ENCODE results near the gene MX1.
"Not testable (repeated sequence)": the region's sequence is repeated elsewhere in the genome, so short reads cannot be mapped to it uniquely, and the experiment has no call there.

MX1 gene

DNA sequence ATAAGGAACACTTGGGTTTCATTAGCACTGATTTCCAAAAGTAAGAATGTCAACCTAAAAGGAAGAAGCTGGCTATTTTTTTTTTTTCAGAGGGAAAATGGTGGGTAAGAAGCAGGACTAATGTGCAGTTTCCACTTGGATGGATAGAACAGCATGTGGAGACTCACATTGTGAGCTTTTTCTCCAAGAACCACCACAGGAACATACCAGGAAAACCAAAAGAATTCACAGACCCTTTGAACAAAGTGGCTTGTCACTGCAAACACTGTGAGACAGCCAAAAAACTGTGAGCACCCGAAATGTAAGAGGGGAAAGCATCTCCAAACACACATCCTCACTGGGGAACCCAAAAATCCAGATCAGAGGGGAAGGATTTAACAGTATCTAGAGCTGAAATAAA, 15.7 kb upstream of the MX1 start:
- DNase-seq = peak; percentile 7

DNA sequence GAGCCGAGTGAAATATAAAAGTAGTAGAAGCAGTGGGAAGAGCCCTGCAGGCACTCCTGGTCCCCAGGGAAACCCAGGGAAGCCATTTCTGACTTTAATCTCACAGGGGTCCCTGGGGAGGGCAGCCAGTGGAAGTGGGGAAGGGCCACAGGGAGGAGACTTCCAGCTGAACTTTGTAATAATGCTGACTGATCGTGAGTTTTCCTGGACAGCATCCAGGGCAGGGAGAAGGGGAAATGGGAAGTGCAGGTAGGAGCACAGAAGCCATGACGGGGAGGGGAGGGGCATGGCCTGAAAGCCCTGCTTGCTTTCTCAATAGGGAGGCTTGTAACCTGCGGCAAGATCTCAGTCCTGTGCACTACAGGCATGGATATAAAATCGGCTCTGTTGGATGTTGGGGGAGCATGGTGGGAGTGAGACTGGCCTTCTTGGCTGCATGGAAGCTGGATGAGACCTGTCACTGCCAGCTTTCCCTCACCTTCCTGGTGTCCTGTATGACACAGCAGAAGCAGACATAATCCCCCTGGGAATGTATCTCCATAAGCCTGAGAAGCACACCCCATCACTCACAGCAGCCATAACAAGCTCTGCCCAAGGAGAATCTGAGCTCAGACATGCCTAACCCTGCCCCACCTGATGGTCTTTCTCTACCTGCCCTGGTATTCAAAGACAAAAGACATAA, 15.1 kb upstream of the MX1 start:
- DNase-seq = no peak

DNA sequence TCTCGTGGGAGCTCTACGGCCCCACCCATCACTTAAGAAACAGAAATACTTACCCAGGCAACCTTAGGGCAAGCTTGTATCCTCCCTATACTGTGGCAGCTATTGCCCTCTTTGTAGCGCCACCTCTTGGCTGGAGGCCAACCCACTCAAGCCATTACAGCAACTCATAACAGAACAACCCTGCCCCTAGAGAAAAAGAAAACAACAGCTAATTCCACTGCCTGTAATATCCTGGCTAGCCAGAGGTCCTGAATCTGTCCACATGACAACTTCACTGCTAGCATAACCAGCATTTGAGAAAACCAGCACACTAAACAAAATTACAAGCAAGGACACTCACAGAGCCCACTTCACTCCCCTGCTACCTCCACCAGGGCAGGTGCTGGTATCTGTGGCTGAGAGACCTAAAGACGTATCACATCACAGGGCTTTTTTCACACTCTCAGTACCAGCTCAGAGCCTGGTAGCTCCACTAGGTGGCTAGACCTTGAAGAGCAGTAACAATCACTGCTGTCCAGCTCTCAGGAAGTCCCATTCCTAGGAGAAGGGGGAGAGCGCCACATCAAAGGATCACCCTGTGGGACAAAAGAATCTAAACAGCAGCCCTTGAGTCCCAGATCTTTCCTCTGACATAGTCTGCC, 14.5 kb upstream of the MX1 start:
- no peak for DNase-seq

DNA sequence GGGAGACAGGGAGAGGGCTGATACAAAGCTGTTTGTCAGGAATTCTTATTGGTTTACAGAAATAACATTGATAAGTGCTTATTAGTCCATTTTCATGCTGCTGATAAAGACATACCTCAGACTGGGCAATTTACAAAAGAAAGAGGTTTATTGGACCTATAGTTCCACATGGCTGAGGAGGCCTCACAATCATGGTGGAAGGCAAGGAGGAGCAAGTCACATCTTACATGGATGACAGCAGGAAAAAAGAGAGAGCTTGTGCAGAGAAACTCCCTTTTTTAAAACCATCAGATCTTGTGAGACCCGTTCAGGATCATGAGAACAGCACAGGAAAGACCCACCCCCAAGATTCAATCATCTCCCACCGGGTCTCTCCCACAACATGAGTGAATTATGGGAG, 8.5 kb upstream of the MX1 start:
- not testable (repeated sequence) for DNase-seq

DNA sequence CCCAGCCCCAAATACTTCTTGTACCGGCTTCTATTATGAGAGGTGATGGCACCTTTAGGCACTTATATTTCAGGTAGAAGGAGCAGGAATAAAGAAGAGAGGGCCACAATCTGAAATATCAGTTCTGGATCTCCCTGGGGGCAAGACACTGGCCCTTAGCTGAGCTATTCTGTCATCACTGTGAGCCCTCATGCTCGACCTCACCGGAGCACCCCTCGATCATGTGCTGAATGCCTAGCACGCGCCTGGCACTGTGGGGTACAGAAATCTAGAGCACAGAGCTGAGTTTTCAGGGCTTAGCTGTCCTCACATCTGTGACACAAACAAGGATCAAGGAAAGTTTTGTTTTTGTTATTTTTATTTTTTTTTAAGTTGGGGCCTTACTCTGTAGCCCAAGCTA, 7.6 kb upstream of the MX1 start:
- no peak for DNase-seq

DNA sequence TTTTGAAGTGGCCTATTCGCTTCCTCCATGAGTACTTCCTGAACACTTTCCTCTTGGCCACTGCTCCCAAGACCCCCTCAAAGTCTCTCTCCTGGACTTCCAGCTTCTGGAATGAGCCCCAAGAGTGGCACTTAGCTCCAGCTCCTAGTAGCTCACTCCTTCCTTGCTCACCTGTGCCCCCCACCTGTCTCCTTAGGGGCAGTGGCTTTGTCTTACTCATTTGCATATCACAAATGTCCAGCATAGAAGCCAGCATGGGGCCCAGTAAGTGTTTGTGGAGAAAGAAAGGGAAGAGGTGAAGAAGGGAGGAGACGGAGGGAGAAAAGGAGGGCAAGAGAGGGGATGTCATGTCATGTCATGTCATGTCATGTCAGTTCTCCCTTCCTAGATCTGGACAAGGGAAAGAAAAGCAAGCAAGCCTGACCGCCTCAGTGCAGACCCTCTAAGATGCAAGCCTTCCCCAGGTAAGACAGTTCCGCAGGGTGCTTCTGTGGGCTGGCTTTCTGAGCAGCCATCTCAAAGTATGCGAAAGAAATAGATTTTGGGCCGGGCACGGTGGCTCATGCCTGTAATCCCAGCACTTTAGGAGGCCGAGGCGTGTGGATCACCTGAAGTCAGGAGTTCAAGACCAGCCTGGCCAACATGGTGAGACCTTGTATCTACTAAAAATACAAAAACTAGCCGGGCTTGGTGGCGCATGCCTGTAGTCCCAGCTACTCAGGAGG, 6.9 kb upstream of the MX1 start:
- no peak for DNase-seq

DNA sequence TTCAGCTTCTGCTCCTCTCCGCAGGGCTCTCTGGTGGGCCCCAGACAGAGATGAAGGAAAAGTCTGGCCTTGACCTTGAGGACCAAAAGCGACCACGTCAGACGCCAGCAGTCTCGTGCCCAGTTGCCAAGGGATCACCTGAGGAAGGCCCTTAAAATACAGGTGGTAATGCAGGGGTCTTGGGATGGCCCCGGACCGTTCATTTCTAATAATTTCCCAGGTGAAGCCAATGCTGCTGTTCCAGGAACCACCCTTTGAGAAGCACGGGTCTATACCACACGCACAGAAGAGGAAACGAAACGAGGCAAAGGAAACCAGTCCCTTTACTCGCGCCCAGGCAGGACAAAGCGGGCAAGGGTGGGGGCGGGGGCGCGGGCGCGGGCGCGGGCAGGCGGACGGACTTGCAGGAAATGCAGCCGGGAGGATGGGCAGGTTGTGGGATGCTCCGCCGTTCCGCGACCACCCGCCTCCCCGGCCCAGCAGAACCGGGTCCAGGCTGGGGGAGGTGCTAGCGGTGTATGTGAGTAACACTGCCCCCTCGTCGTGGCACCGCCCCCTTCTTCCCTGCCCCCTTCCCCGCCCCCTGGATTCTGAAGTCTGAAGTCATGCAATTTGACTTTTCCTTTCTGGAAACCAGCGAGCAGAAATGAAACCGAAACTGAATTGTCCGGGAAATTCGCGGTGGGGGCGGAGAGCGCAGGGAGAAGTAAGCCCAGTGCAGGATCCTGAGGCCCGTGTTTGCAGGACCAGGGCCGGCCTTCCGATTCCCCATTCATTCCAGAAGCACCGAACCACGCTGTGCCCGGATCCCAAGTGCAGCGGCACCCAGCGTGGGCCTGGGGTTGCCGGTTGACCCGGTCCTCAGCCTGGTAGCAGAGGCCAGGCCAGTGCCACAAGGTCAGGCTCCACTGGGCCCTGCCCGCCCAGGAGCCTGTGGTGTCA, 5.8 kb upstream of the MX1 start:
- peak; percentile 93 for DNase-seq

DNA sequence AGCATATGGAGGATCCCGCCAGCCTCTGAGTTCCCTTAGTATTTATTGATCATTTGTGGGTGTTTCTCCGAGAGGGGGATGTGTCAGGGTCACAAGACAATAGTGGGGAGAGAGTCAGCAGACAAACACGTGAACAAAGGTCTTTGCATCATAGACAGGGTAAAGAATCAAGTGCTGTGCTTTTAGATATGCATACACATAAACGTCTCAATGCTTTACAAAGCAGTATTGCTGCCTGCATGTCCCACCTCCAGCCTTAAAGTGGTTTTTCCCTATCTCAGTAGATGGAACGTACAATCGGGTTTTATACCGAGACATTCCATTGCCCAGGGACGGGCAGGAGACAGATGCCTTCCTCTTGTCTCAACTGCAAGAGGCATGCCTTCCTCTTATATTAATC, 5.0 kb upstream of the MX1 start:
- not testable (repeated sequence) for DNase-seq

DNA sequence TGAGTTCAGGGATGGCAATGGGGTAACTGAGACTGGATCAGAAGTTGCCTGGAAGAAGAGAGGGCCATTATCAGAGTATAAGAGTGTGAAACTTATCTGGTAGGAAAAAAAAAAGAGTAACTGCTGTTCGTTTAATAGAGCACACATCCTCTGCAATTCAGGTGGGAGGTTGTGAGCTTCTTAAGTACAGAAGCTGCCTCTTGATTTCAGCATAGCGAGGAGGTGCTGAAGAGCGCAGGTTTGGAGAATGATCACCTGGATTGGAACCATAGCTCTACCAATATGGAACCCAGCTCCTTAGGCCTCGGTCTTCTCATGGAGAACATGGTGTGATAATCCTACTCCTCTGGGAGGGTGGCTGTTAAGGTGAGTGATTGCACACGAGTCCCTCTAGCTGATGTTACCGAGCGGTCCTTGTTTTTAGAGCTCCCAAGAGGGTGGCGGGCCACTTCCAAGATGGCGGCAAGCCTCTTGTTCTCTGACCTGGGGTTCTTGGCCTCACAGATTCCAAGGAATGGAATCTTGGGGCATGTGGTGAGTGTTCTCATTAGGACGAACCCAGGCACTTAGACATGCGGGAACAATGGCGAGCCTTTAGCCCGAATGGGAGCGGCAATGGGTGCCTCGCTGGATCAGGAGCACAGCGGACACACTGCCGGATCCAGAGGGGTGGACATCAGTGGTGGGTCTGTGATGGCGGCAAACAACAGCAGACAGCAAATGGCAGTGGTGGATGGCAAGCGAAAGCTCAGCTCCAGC, 3.3 kb upstream of the MX1 start:
- no peak for DNase-seq

DNA sequence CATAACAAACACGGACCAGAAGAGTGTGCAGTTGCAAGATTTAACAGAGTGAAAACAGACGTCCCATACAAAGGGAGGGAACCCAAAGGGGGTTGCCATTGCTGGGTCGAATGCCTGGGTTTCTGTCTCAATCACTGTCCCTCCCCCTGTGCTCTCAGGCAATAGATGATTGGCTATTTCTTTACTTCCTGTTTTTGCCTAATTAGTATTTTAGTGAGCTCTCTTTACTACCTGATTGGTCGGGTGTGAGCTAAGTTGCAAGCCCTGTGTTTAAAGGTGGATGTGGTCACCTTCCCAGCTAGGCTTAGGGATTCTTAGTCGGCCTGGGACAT, 2.8 kb upstream of the MX1 start:
- not testable (repeated sequence) for DNase-seq

DNA sequence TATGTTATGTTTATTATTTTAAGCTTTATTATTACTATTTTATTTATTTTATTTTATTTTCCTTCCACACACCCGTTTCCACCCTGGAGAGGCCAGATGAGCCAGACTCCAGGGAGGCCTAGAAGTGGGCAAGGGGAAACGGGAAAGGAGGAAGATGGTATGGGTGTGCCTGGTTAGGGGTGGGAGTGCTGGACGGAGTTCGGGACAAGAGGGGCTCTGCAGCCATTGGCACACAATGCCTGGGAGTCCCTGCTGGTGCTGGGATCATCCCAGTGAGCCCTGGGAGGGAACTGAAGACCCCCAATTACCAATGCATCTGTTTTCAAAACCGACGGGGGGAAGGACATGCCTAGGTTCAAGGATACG, 468 bp upstream of the MX1 start:
- DNase-seq = no peak

DNA sequence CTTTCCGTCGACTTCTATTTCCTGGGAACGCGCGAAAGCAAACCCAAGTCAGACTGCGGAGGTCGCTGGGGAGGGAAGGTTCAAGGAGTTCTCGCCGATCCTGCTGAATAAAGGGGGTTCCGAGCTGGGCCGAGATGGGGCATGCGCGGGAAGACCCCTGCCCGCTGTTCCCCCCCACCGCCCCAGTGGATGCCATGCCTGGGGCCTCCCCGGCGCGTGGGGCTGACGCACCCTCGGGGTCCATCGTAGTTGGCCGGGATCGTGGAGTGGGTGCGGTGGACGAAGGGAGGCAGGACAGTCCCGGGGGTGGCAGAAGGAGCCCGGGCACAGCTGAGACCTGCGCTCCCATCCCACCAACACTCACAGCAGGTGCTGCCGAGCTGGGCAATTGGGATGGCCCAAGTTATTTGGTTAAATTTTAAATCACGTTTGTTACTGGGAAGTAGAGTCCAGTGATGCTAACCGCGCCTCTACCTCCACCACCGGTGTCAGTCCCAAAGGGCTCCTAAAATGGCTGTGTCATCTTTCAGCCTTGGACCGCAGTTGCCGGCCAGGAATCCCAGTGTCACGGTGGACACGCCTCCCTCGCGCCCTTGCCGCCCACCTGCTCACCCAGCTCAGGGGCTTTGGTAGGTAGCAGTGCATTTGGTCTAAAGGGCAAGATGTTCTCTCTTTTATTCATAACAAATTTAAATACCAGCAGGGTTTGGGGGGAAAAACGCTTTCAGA, 801 bp downstream of the MX1 start:
- no peak for DNase-seq

DNA sequence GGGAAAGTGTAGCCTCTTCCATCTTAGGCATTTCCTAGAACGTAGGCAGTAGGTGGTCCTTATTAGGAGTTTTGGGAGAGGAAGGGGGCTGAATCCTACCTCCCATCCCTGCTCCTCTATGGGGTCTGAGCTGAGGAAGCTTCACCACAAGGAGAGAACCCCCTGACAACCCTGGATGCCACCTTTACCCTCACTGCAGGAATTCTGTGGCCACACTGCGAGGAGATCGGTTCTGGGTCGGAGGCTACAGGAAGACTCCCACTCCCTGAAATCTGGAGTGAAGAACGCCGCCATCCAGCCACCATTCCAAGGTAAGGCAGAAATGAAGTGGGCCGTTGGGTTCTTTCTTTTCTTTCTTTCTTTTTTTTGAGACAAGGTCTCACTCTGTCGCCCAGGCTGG, 1.5 kb downstream of the MX1 start:
- no peak for DNase-seq

DNA sequence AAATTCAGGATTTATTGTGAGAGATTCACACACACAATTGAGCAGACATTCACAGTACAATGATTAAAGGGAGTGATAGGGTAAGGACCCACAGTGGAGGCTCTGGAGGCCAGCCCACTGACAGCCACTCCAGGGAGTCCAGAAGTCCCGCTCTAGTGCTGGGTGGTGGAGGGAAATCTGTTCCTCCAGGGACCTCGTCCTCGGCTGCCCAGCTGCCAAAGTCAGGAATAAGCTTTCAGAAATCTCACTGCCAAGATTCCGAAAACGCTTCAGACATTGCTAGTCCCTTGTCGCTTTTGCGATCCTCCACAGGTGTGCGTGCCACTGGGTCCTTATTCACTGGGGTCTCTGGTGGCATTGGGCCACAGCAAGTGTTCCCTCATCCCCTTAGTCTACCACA, 2.3 kb downstream of the MX1 start:
- DNase-seq = no peak

DNA sequence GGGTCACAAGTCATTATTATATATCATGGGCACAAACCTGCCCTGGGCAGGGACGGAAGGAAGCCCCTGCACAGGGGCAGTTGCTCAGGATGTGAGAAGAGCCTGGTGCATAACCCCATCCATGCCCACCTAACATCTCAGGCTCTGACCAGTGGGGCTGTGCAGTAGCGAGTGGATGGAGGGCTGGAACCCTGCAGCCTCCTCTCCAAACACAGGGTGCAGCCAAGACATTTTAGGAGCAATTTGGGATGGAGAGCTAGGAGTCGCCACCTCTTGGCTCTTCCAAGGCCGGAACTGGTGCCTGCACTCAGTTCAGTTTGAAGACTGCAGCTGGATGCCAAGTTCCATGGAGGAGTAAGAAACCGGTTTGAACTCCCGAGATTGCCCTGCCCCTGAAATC, 2.8 kb downstream of the MX1 start:
- no peak for DNase-seq

DNA sequence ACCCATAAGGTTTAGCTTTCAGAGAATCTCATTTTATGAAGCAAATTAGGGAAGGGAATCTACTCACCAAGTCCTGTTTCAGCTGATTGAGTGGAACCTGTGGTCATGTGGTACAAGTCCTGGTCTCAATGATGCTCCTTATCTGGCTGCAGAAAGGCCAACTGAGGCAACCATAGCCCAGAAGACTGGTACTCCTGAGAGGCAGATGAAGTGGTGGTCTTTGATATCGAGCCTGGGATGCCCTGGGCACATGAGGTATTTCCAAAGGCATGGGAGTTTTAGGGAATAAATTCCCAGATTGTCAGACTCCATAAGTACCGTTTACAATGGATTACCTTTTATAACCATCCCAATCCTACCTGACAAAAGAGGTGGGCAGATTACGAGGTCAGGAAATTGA, 3.3 kb downstream of the MX1 start:
- no peak for DNase-seq

DNA sequence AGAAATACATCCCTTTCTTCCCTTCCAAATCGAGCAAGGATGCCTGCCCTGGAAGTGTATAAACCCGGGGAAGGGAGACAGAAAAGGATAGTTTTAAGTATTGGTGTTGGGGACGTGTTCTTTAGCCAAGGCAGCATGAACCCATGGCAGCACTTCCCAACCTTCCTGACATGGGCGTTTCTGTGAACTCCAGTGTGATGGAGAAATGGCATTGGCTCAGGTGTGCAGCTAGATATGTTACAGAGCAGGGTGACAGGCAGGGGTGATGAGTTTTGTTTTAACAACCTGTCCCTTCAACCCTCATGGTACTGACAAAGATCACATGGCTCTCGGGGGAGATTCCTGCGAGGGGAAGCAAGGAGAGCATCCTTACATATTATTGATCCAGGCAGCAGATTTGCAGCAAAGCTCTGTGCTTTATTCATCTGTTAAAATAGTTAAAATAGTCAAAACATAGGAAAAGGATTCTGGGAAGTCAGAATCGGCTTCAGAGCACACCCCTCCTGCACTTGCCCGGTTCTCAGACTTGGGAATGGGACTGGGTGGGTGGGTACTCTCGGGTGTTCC, 4.0 kb downstream of the MX1 start:
- DNase-seq = no peak

DNA sequence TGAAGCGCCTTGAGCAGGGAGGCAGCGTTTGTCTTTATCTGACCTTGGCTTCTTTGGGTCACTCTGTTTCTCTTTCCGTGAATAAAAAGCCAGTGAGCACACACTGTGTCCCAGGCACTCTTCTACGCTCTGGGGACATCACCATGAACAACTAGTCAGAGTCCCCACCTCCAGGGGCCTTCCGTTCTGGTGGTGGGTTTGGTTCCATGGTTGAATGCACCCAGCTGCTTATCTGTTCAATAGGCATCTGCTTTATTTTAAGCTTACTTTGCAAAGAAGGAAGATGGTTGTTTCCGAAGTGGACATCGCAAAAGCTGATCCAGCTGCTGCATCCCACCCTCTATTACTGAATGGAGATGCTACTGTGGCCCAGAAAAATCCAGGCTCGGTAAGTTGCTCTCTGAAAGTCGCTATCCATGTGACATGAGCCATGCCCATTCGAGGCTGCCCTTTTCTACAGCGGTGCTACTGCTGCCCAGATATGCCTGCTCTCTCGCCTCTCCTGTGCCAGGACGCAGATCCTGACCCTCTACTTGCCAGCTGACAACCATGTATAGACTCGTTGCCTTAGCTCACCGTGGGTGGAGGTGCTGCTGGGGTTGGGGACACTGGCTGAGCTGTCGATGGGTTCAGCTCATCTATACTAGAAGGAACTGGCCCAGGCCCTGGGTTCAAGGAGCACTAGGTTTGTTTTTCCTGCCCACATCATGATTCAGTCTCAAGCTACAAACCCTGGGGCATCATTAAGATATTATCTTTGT, 5.9 kb downstream of the MX1 start:
- no peak for DNase-seq

DNA sequence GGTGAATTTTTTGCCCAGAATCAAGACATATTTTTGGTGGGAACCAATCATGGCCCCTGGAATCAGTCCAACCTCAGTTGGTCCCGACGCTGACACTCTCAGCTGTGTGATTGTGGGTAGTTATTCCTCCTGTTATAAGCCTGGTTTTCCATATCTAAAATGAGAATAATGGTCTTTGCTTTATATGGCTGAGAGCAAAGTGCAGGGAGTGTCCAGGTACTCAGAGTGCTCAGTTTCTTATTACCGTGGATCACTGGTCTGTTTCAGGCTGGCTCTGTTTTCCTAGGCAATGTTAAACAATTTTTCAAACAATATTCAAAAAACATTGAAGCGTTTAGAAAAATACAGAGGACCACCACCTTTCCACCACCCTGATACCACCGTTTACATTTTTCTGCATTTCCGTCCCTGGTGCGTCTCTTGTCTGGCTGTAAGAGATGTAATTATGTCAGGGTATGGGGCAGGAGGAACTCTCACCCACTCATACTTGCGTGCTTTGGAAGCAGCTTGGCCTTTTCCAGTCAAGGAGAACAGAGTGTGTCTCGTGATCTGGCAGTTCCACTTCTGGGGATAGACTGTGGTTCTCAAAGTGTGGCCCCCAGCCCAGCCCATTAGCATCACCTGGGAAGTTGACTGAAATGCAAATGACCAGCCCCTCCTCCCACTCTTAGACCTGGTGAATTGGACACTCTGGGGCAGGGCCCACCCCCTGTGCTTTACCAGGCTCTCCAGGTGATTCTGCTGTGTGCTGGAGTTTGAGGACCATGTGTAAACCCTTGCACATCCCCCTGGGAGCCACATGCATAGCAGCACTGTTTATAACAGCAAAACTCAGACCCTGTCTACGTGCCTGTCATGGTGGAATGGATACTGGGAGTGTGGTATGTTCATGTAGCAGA, 6.8 kb downstream of the MX1 start:
- no peak for DNase-seq

DNA sequence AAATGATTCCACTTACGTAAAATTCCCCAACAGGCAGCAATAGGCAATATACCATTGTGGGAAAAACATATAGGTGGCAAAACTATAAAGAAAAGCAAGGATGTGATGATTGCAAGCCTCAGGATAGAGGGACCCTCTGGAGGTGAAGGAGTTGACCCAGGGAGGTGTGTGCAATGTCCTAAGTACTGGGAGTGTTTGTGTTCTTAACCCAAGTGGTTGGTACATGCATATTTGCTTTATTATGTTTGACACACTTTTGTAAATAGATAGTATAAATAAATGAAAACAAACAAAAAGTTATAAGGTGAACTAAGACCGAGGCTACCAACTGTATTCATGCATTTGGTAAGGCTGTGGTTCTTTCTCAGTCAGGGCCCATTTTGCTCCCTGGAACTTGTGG, 7.5 kb downstream of the MX1 start:
- no peak for DNase-seq

Measured in fibroblast of skin of right quadriceps (primary cell).